RKO (cell line): ENCODE data around the gene RINL.
"Not testable (repeated sequence)": the region's sequence is repeated elsewhere in the genome, so short reads cannot be mapped to it uniquely, and the experiment has no call there.

Experiments used
- DNase-seq: peaks from one replicate; pipeline ENCODE4 v3.0.0-alpha.2; 2016; ENCODE audit warnings: low spot score

RINL gene

DNA sequence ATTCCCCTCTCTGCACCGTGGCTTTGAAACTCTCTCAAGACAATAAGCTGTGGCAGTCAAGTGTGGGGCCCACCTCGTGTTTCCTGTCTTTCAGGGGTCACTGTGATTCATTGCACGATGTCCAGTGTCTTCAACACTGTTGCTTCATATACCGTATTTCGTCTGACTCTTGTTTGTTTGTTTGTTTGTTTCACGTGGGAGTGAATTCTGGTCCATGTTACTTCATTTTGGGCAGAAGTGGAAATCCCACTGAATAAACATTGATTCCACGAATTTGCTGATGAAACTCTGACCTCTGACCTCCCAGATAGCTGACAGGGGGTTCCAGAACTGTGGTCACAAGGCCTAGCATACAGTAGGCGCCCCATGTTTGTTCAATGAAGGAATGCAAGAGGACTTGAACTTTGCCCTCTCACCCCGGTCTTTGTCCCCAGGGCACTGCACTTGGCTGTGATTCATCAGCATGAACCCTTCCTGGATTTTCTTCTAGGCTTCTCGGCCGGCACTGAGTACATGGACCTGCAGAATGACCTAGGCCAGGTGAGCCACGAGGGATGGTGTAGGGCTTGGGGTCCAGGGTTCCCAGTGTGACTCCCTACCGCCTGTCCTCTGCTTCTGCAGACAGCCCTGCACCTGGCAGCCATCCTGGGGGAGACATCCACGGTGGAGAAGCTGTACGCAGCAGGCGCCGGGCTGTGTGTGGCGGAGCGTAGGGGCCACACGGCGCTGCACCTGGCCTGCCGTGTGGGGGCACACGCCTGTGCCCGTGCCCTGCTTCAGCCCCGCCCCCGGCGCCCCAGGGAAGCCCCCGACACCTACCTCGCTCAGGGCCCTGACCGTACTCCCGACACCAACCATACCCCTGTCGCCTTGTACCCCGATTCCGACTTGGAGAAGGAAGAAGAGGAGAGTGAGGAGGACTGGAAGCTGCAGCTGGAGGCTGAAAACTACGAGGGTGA is 26.8 kb upstream of the RINL start:
- no peak for DNase-seq

DNA sequence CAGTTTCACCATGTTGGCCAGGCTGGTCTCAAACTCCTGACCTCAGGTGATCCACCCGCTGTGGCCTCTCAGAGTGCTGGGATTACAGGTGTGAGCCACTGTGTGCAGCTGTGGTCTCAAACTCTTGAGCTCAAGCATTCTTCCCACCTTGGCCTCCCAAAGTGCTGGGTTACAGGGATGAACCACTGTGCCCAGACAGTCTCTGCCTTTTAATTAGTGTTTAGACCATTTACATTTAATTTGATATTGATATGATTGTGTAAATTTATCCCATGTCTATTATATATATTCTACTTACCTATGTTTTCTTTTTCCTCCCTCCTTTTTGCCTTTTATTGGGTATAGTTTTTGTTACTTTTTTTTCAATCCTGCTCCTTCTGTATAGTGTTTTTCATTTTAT is 23.6 kb upstream of the RINL start:
- no peak for DNase-seq

- peak; percentile 28 for DNase-seq
Measured at GRCh38 chr19:38900743-38901190, 22.7 kb upstream of the RINL start.

DNA sequence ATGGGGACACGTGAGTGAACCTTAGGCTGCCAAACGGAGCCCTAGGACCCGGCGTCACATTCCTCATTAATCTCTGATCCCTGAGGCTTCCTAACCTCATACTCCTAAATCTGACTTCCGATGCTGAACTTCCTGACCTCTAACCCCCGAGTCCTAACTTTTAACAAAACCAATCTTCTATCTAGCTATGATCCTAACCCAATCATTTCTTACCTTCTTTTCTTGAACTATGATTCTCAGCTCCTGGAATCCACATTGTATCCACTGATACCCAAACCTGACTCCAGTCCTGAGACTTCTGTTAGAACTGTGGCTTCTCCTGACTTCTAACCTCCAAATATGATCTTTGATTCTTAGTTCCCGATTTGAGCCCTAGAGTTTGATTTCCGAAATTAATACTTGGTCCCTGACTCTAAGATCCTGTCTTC is 22.1 kb upstream of the RINL start:
- peak; percentile 85 for DNase-seq

GRCh38 chr19:38899447-38900201 is 21.5 kb upstream of the RINL start, which contains the start of the genes NFKBIB and SIRT2:
Gene NFKBIB (plus strand): TSS chr19:38899969. CDS start chr19:38900033, 64 bp downstream.
Gene SIRT2 (minus strand): TSS chr19:38899618. CDS start chr19:38899521, 97 bp downstream.
- DNase-seq = peak; percentile 100

DNA sequence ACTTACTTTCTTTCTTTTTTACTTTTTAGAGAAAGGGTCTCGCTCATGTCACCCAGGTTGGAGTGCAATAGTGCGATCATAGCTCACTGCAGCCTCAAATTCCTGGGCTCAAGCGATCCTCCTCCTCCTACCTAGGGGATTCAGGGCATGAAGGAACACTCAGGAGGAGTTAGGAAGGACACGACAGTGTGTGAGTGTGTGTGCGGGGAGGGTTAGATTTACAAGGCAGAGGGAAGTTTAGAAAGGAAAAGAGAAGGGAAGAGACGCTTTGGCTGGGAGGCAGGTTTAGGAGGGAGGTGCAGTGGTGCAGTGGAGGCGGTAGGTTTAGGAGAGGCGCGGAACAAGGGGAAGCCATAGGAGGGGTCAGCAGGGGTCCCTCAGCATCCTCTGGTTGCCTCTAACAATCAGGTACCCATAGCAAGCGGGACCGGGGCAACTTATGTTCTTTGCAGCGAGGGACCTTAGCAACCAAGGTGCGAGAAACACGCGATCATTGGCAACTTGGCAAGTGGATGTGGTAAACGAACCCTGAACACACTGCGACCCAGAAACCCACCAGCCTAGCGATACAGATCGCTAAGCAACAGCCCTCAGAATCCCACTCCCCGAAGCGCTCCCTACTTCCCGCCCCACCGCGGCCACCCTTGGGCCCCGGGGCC is 20.8 kb upstream of the RINL start:
- peak; percentile 31 for DNase-seq

DNA sequence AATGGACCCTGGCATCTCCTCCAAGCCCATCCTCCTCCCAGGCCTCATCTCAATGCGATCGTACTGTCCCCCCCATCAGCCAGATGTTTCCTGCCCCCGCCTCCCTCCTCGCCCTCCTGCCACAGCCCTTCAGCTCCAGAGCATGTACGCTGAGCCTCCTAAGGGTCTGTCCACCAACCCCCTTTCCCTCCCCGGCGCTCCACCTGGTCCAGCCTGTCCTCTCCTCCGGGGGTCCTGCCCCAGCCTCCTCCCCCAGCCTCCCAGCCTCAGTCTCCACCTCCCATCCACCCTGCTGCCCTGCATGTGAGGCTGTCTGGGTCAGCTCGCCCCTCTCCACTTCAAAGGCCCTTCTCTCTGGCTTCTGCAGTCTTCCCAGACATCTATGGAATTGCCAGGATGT is 16.9 kb upstream of the RINL start:
- DNase-seq = no peak

GRCh38 chr19:38893341-38893771 is 15.3 kb upstream of the RINL start:
- DNase-seq = no peak

DNA sequence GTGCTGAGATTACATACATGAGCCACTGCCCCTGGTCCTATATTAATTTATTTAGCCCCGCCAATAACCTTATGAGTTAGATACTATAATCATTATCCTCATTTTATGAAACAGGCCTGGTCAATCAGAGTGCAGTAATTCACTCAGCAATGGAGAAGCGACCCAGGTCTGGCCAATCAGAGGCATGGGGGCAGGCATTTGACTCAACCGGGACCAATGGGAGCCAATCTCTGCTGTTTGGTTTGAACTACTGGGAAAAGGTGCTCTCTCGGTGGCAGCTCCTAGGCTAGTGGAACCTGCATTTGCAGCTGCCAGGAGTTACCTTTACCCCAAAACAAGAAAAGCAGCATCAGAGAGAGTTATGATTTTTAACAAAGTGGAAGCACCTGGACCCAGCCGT is 14.8 kb upstream of the RINL start:
- no peak for DNase-seq

- DNase-seq = no peak
Measured at GRCh38 chr19:38891771-38892170, 13.7 kb upstream of the RINL start.

DNA sequence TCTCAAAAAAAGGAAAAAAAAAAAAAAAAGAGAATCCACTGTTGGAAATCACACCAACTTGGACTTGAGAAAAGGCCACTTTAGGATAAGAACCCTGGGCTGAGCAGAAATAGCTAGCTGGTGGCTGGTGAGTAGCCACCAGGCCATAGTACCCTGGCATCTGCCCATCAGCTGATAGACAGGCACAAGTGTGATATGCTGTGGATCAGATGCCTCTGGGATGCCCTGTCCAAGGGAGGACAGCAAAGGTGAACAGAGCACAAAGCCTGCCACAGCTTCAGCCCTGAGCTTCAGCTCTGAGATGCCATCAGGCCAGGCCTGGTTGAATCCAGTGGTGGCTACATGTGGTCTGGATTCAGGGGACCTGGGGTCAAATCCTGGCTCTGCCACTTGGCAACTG is 12.6 kb upstream of the RINL start:
- no peak for DNase-seq

DNA sequence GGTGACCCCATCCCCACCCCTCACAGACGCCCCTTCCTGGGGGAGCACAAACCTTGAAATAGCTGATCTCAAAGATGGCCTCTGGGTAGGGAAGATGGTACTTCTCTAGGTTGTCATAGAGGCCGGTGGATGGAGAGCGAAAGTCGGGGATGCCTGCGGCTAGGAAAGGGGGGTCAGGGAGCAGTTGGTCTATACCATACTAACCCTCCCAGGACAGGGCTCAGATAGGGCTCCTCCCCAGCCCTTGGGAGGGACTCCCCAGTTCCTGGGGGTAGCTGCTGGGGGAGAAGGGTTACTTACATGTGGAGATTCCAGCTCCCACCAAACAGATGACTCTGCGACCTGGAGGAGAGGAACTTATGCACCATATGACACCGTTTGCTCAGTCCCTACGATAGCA is 11.7 kb upstream of the RINL start:
- no peak for DNase-seq

- no peak for DNase-seq
Measured at GRCh38 chr19:38888876-38889275, 10.8 kb upstream of the RINL start.

DNA sequence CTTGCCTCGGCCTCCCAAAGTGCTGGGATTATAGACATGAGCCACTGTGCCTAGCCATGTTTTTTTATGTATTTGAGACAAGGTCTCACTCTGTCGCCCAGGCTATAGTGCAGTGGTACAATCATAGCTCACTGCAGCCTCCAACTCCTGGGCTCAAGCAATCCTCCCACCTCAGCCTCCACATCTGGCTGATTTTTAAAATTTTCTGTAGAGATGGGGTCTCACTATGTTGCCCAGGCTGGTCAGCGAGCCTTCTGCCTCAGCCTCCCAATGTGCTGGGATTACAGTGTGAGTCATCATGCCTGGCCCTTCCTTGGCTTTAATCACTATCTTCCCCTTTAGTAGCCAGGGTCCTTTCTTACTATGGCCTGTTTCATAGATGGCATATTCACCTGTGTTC is 6.6 kb upstream of the RINL start:
- DNase-seq = not testable (repeated sequence)

DNA sequence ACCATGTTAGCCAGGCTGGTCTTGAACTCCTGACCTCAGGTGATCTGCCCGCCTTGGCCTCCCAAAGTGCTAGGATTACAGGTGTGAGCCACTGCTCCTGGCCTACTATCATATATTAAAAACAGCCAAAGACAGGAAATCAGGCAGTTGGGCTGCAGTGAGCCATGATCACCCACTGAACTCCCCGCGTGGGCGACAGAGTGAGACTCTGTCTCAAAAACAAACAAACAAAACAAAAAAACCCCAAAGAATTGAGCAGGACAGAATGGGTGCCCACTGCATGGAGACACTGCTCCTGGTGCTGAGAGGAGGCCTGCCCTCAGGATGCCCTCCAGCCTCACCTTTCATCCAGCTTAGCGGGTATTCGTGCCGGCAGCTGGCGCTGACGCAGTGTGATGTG is 5.2 kb upstream of the RINL start:
- DNase-seq = no peak

DNA sequence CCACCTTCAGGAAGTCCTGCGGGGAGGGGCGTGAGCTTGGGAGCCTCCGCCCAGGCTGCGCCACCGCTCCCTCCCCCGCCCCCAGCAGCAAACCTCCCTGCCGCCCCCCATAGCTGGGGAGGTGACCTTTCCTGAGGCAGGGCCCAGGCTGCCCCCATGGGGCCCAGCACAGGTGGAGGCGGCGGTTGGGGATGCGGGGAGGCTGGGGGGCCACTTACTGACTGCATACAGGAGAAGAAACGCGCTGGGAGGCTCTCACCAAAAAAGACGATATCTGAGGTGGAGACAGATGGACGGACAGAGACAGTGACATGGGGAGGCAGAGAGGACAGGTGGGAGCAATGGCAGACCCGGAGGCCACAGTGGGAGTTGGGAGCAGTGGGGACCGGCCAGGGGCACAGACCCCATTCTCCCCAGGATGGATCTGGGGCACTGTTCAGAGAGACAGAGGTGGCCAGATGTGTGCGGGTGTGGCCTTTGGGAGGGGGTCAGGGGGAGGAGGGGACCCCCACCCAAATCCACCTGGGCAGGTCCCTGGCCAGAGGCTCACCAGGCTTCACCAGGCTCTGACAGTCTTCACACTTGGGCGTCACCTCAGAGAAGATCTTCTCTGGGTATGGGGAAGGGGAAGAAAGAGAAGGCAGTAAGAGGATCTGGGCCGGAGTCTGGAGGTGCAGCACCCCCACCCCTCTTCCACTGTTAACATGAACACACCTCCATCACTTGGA is 3.0 kb upstream of the RINL start:
- no peak for DNase-seq

DNA sequence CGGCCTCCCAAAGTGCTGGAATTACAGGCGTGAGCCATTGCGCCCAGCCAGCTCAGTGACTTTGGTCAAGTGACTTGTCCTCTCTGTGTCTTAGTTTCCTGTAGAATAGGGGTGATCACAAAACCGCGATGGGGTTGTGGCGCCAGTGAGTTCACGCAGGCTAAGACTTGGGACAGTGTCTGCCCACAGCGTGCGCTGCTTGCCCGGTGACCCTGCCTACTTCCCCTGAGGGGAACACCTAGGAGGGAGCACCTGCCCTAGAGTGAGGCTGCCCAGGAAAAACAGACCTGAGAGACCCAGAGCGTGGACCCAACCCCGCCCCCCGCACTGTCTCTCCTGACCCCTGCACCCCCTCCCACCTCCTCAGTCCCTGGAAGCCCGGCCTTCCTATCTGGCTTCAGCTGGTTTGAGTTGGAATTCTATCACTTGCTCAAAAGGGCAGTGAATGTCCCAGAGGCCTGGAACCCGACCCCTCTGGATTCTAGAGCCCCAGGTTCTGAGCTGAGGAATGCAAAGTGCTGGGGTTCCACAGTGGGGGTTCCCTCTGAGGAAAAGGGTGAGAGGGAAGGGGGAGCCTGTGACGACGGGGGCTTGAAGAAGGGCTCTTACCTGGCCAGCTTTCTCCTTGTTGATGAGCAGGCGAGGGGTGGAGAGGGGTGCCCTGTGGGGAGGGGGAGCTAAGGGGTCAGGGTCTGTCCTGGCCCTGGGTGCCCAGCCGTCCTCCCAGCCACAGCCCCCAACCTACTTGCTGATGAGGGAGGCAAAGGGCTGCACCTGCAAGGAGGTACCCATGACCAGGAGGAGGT is 2.2 kb upstream of the RINL start:
- no peak for DNase-seq

GRCh38 chr19:38879400-38879751 is 1.3 kb upstream of the RINL start:
- no peak for DNase-seq

- no peak for DNase-seq
Measured at GRCh38 chr19:38878575-38879399, 712 bp upstream of the RINL start.
